Astrocyte (in vitro differentiated cells and primary cell): Measurements from ENCODE around the gene PCED1A.

ENCODE experiments used
- CTCF ChIP-seq: IDR thresholded peaks from 2 replicates; pipeline ENCODE4 v1.5.1; 2011; ENCODE audit warnings: low read depth, mild to moderate bottlenecking, inconsistent platforms, low read length, moderate library complexity; ENCODE audit not compliant: insufficient read depth
- EZH2 ChIP-seq: IDR thresholded peaks from 2 replicates; pipeline ENCODE4 v1.6.1; 2012; ENCODE audit warnings: mild to moderate bottlenecking, low read length, inconsistent platforms; ENCODE audit not compliant: insufficient read depth

- no peak for TF ChIP-seq CTCF
- no peak for TF ChIP-seq EZH2
These were observed 25.8 kb upstream of the PCED1A start for GRCh38 chr20:2866236-2866635.
